Measurements from ENCODE around the gene ADAMTS18.
"Not testable (repeated sequence)": the region's sequence is repeated elsewhere in the genome, so short reads cannot be mapped to it uniquely, and the experiment has no call there.

The ADAMTS18 gene

DNA sequence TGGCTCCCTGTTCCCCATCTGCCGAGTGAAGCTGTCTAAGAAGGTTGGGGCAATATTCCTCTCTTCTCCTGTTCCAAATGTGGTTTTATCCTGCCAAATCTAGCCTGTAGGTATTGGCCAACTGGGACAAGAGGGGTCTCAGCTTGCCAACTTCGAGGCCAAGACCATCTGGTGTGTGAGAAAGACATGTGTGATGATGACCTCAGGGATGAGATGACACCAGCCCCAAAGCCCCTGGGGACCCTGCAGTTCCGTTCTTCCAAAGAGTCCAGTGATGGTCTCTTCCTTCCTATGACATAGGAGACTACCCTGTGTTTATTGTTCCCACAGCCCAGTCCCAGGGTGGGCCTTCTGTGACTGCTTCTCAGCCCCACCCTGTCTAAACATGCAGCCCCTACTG lies 34.8 kb upstream of the ADAMTS18 start:
- no peak overlapping the region for H3K4me2 ChIP-seq (ENCODE audit: low read length)
- H3K4me1 ChIP-seq, result no peaks in the 10 kb centered on the region
- H3K9ac ChIP-seq, result no peak overlapping the region
- H3K9me3 ChIP-seq (ENCODE audit: control insufficient read depth, low read length), result no peaks in the 10 kb centered on the region
- H3K36me3 ChIP-seq (ENCODE audit: control insufficient read depth, insufficient read depth, low read length), result no peaks in the 10 kb centered on the region
- no peaks in the 10 kb centered on the region for H3K79me2 ChIP-seq
- H2AFZ ChIP-seq, result no peak overlapping the region
- H3K27ac ChIP-seq, result no peak overlapping the region
- no peaks in the 10 kb centered on the region for H3K27me3 ChIP-seq (ENCODE audit: control insufficient read depth, insufficient read depth, low read length)
- TF ChIP-seq, protein P1, sequence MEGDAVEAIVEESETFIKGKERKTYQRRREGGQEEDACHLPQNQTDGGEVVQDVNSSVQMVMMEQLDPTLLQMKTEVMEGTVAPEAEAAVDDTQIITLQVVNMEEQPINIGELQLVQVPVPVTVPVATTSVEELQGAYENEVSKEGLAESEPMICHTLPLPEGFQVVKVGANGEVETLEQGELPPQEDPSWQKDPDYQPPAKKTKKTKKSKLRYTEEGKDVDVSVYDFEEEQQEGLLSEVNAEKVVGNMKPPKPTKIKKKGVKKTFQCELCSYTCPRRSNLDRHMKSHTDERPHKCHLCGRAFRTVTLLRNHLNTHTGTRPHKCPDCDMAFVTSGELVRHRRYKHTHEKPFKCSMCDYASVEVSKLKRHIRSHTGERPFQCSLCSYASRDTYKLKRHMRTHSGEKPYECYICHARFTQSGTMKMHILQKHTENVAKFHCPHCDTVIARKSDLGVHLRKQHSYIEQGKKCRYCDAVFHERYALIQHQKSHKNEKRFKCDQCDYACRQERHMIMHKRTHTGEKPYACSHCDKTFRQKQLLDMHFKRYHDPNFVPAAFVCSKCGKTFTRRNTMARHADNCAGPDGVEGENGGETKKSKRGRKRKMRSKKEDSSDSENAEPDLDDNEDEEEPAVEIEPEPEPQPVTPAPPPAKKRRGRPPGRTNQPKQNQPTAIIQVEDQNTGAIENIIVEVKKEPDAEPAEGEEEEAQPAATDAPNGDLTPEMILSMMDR (IDR thresholded peaks at IDR 0.05), result no peak
- H3K4me3 ChIP-seq (ENCODE audit: low read depth, low read length), result no peak overlapping the region

DNA sequence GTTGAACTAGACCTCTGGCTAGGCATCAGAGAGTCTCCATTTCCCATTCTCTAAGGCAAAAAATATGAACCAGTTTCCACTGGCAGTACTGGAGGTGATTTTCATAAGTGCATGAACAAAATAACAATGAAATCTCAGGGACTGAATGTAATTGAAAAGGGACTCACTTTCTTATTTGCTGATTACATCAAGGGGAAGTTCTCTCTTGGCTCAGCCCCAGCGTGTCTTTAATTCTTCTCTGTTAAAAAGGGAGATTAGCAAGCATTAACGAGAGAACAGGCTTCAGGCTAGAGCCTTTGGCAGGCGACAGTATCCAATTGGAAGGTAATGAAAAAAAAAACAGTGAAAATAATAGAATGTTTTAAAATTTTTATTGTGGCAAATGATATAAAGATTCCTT lies 34.0 kb upstream of the ADAMTS18 start:
- Histone ChIP-seq H3K4me3 (ENCODE audit: low read depth, low read length) (no peak overlapping the region), H3K4me2 (ENCODE audit: low read length) (no peak overlapping the region), H2AFZ (no peak overlapping the region), H3K27ac (no peak overlapping the region), H3K4me1 (no peaks in the 10 kb centered on the region), H3K9ac (no peak overlapping the region), H3K27me3 (ENCODE audit: control insufficient read depth, insufficient read depth, low read length) (no peaks in the 10 kb centered on the region), H3K36me3 (ENCODE audit: control insufficient read depth, insufficient read depth, low read length) (no peaks in the 10 kb centered on the region), H3K79me2 (no peaks in the 10 kb centered on the region), H3K9me3 (ENCODE audit: control insufficient read depth, low read length) (no peaks in the 10 kb centered on the region)
- TF ChIP-seq, protein P1 (IDR thresholded peaks at IDR 0.05), result no peak

DNA sequence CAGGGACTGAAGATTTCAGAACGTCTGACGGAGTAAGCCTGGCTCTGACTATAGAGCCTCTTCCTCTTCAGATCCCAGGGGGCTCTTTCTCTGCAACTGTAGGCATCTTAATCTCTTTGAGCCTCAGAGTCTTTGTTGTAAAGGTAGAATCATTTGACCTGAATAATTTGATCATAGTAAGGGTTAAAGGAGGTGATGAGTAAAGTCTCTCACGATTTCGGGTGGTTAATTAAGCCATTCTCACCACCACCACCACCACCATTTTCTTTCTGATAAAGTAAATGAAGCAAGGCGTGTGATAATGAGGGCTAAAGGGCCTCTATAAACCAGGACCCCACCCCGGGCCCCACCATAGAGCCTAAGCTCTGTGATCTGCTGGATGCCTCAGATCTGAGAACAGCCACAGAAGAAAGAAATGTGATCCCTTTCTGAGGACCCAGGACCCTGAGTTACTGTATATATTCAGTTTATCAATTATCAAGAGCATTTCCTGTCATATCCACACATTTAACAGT lies 33.0 kb upstream of the ADAMTS18 start:
- no peaks in the 10 kb centered on the region for H3K79me2 ChIP-seq
- H2AFZ ChIP-seq, result no peak overlapping the region
- H3K27me3 ChIP-seq (ENCODE audit: control insufficient read depth, insufficient read depth, low read length), result no peaks in the 10 kb centered on the region
- no peak overlapping the region for H3K4me2 ChIP-seq (ENCODE audit: low read length)
- TF ChIP-seq, protein P1 (IDR thresholded peaks at IDR 0.05), result no peak
- H3K4me3 ChIP-seq (ENCODE audit: low read depth, low read length), result no peak overlapping the region
- H3K9ac ChIP-seq, result no peak overlapping the region
- H3K9me3 ChIP-seq (ENCODE audit: control insufficient read depth, low read length), result no peaks in the 10 kb centered on the region
- no peaks in the 10 kb centered on the region for H3K36me3 ChIP-seq (ENCODE audit: control insufficient read depth, insufficient read depth, low read length)
- no peaks in the 10 kb centered on the region for H3K4me1 ChIP-seq
- no peak overlapping the region for H3K27ac ChIP-seq

DNA sequence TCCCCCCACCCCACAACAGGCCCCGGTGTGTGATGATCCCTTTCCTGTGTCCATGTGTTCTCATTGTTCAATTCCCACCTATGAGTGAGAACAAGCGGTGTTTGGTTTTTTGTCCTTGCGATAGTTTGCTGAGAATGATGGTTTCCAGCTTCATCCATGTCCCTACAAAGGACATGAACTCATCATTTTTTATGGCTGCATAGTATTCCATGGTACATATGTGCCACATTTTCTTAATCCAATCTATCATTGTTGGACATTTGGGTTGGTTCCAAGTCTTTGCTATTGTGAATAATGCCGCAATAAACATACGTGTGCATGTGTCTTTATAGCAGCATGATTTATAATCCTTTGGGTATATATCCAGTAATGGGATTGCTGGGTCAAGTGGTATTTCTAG lies 28.8 kb upstream of the ADAMTS18 start:
- H2AFZ ChIP-seq; H3K36me3 ChIP-seq (ENCODE audit: control insufficient read depth, insufficient read depth, low read length); H3K27me3 ChIP-seq (ENCODE audit: control insufficient read depth, insufficient read depth, low read length); H3K27ac ChIP-seq; H3K9ac ChIP-seq; H3K4me1 ChIP-seq; H3K79me2 ChIP-seq; H3K9me3 ChIP-seq (ENCODE audit: control insufficient read depth, low read length); H3K4me2 ChIP-seq (ENCODE audit: low read length); H3K4me3 ChIP-seq (ENCODE audit: low read depth, low read length): not testable (repeated sequence)

DNA sequence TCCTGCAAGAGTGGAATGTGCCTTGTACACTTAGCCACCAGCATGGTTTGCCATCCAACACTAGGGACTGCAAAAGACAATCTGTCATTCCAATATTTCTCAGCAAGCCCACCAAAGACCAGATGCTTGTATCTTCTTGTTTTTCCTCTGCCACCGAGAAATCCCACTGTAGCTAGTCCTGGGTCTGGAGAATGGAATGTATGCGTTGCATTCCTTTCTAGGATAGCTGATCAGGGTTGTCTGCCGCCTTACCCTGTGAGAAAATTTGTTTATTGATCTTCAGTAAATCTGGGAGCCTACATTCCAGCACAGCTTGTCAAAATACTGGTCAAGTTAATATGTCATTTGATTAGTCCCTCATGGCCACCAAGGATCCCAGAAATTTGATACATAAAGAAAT lies 28.1 kb upstream of the ADAMTS18 start:
- Histone ChIP-seq H3K9me3 (ENCODE audit: control insufficient read depth, low read length) (no peaks in the 10 kb centered on the region), H3K4me2 (ENCODE audit: low read length) (no peak overlapping the region), H3K27me3 (ENCODE audit: control insufficient read depth, insufficient read depth, low read length) (no peaks in the 10 kb centered on the region), H3K4me3 (ENCODE audit: low read depth, low read length) (no peak overlapping the region), H3K27ac (no peak overlapping the region), H3K9ac (no peak overlapping the region), H2AFZ (no peak overlapping the region), H3K36me3 (ENCODE audit: control insufficient read depth, insufficient read depth, low read length) (no peaks in the 10 kb centered on the region), H3K4me1 (no peaks in the 10 kb centered on the region), H3K79me2 (no peaks in the 10 kb centered on the region)
- TF ChIP-seq, protein P1 (IDR thresholded peaks at IDR 0.05), result no peak
